GM21423 (cell line): ENCODE measurements around the gene KDM6A.
"Not testable (repeated sequence)": the region's sequence is repeated elsewhere in the genome, so short reads cannot be mapped to it uniquely, and the experiment has no call there.

Experiments
- ATAC-seq: cut with Tn5 transposase; IDR thresholded peaks from one replicate; pipeline ENCODE4 v1.9.1; 2021; ENCODE audit warnings: mild to moderate bottlenecking, moderate library complexity; ENCODE audit not compliant: unreplicated experiment

The KDM6A gene

GRCh38 chrX:44999872-45000271 is 126.9 kb downstream of the KDM6A start:
- not testable (repeated sequence) for ATAC-seq

- no peak for ATAC-seq
Measured at GRCh38 chrX:45001048-45001447, 128.1 kb downstream of the KDM6A start.

GRCh38 chrX:45003085-45003484 is 130.1 kb downstream of the KDM6A start:
- no peak for ATAC-seq

GRCh38 chrX:45006002-45006800 is 133.2 kb downstream of the KDM6A start:
- no peak for ATAC-seq

- no peak for ATAC-seq
Measured at GRCh38 chrX:45007598-45007997, 134.6 kb downstream of the KDM6A start.

- ATAC-seq, result no peak
Measured at GRCh38 chrX:45009371-45010000, 136.5 kb downstream of the KDM6A start.

- no peak for ATAC-seq
Measured at GRCh38 chrX:45011131-45011530, 138.1 kb downstream of the KDM6A start.

GRCh38 chrX:45011597-45011996 is 138.6 kb downstream of the KDM6A start:
- no peak for ATAC-seq

- no peak for ATAC-seq
Measured at GRCh38 chrX:45017946-45018345, 145.0 kb downstream of the KDM6A start.

GRCh38 chrX:45022150-45022549 is 149.2 kb downstream of the KDM6A start:
- ATAC-seq, result no peak

GRCh38 chrX:45024501-45024900 is 151.5 kb downstream of the KDM6A start:
- no peak for ATAC-seq

GRCh38 chrX:45026036-45026435 is 153.0 kb downstream of the KDM6A start:
- ATAC-seq, result no peak

GRCh38 chrX:45031830-45032378 is 158.9 kb downstream of the KDM6A start:
- no peak for ATAC-seq

- no peak for ATAC-seq
Measured at GRCh38 chrX:45035071-45035470, 162.1 kb downstream of the KDM6A start.

GRCh38 chrX:45036161-45036560 is 163.2 kb downstream of the KDM6A start:
- no peak for ATAC-seq

GRCh38 chrX:45040137-45040536 is 167.1 kb downstream of the KDM6A start:
- not testable (repeated sequence) for ATAC-seq

- ATAC-seq, result no peak
Measured at GRCh38 chrX:45046417-45046816, 173.4 kb downstream of the KDM6A start.

GRCh38 chrX:45050558-45050957 is 177.6 kb downstream of the KDM6A start:
- no peak for ATAC-seq

- ATAC-seq, result no peak
Measured at GRCh38 chrX:45056428-45057145, 183.6 kb downstream of the KDM6A start.

GRCh38 chrX:45059906-45060305 is 186.9 kb downstream of the KDM6A start:
- not testable (repeated sequence) for ATAC-seq

- ATAC-seq, result no peak
Measured at GRCh38 chrX:45063319-45064095, 190.5 kb downstream of the KDM6A start.
